ENCODE measurements around the gene MSANTD2. TPM values are rescaled to one million over a fixed set of nuclear protein-coding genes. Genes with fewer than 3 reads are reported as not detected.

Gene MSANTD2
- polyA plus RNA-seq, 2 donors = 3.8 to 9.3 TPM

- Histone ChIP-seq H3K27me3 (ENCODE audit: control insufficient read depth in 1 of 2, insufficient read depth in 2 of 2, low read length in 2 of 2) (peaks cover 0 to 3% of the 10 kb centered on the region in 2 donors), H3K4me3 (ENCODE audit: low read depth in 1 of 2, low read length in 2 of 2) (no peak overlapping the region), H3K9me3 (ENCODE audit: control insufficient read depth in 2 of 2, insufficient read depth in 1 of 2, low read depth in 1 of 2, low read length in 1 of 2) (no peaks in the 10 kb centered on the region), H3K4me1 (ENCODE audit: control insufficient read depth in 2 of 2, insufficient read depth in 2 of 2, low read length in 1 of 2) (peaks cover 4 to 11% of the 10 kb centered on the region in 2 donors), H3K27ac (ENCODE audit: low read depth in 2 of 2, low read length in 1 of 2) (no peak overlapping the region), H3K36me3 (ENCODE audit: control insufficient read depth in 2 of 2, insufficient read depth in 2 of 2, low read length in 1 of 2) (no peaks in the 10 kb centered on the region)
- WGBS, 2 donors = 83 to 84% methylated on average over 2 of the region's 2 CpGs
These were observed 57.7 kb downstream of the MSANTD2 start for GRCh38 chr11:124742555-124742954.

DNA sequence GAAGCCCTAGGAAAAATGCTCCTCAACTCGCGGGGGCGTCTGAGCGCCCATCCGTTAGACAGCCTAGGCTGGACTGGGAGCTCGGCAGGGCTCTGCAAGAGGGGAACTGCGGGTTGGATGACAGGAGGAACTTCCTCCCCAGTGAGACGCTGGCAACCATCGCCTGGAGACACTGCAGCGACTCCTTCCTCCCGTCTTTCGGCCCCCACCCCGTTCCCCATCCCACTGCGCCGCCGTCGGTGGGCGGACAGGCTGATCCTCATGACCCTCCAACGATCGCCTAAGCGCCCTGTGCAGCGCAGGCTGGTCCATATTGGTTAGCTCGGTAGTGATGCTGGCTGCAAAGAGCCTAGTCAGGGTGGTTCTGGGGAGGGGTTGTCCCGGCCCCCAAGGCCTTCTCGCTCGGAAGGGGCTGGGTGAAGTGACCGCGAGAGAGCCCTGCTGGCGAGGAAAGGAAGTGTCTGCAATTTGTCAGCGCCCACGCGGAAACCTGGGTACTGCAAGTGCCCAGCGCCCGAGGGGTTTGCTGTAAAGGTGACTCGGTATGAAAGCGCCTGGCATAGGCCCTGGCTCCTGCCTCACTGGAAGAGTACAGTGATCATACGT lies 59.8 kb downstream of the MSANTD2 start:
- peaks cover 1 to 8% of the 10 kb centered on the region in 2 donors for H3K4me1 ChIP-seq (ENCODE audit: control insufficient read depth in 2 of 2, insufficient read depth in 2 of 2, low read length in 1 of 2)
- 2 to 3% methylated on average over 36 to 37 of the region's 37 CpGs for WGBS, 2 donors
- H3K36me3 ChIP-seq (ENCODE audit: control insufficient read depth in 2 of 2, insufficient read depth in 2 of 2, low read length in 1 of 2) = no peaks in the 10 kb centered on the region
- H3K4me3 ChIP-seq (ENCODE audit: low read depth in 1 of 2, low read length in 2 of 2) = peak overlapping the region; percentile 35 to 54
- H3K9me3 ChIP-seq (ENCODE audit: control insufficient read depth in 2 of 2, insufficient read depth in 1 of 2, low read depth in 1 of 2, low read length in 1 of 2) = no peaks in the 10 kb centered on the region
- no peak overlapping the region for H3K27ac ChIP-seq (ENCODE audit: low read depth in 2 of 2, low read length in 1 of 2)
- H3K27me3 ChIP-seq (ENCODE audit: control insufficient read depth in 1 of 2, insufficient read depth in 2 of 2, low read length in 2 of 2) = peaks cover 0 to 3% of the 10 kb centered on the region in 2 donors

- H3K27me3 ChIP-seq (ENCODE audit: control insufficient read depth in 1 of 2, insufficient read depth in 2 of 2, low read length in 2 of 2) = peaks cover 0 to 3% of the 10 kb centered on the region in 2 donors
- no peaks in the 10 kb centered on the region for H3K36me3 ChIP-seq (ENCODE audit: control insufficient read depth in 2 of 2, insufficient read depth in 2 of 2, low read length in 1 of 2)
- H3K27ac ChIP-seq (ENCODE audit: low read depth in 2 of 2, low read length in 1 of 2) = no peak within 1 kb of the TSS
- peaks cover 0 to 5% of the 10 kb centered on the region in 2 donors for H3K4me1 ChIP-seq (ENCODE audit: control insufficient read depth in 2 of 2, insufficient read depth in 2 of 2, low read length in 1 of 2)
- WGBS, 2 donors = 2% methylated on average over 53 to 59 of the region's 59 CpGs
- peak within 1 kb of the TSS; percentile 35 to 54 for H3K4me3 ChIP-seq (ENCODE audit: low read depth in 1 of 2, low read length in 2 of 2)
- H3K9me3 ChIP-seq (ENCODE audit: control insufficient read depth in 2 of 2, insufficient read depth in 1 of 2, low read depth in 1 of 2, low read length in 1 of 2) = no peaks in the 10 kb centered on the region
These were observed 60.5 kb downstream of the MSANTD2 start, which contains the start of gene NRGN for GRCh38 chr11:124739479-124740276. TSS of gene NRGN (plus strand) at chr11:124739942. CDS start at chr11:124740085, 143 bp downstream.

DNA sequence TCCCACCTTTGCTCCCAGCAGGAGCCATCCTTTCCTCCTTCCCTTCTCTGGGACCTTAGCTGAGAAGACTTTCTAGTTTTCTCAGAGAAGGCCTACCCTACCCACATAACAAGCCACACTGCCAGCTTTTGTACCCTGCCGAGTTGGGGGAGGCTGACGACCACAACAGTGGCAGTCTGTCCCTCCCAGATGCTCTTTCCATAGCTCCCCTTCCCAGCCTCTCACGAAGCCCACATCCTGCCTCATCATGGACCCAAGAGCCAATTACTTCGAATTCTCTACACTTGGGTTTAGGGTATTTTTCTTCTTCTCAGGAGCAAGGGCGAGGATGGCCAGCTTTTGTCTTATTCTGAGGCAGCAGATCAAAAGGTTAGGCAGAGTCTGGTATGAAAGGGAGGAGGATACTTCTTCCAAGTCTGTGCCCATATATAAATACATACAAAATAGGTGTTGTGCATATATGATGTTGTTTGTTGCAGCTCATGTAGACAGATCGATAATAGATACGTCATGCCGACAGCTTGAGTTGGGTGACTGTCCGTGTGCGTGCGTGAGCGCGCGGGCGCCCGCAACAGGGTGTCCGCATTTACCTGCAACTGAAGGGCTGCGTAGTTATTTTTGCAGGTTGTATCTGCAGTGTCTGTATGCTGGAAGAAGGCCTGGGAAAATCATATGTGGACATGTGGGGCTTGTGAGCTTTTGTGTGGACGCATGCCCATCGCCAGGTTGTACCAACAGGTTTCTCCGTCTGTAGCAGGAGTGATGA lies 61.3 kb downstream of the MSANTD2 start:
- H3K4me3 ChIP-seq (ENCODE audit: low read depth in 1 of 2, low read length in 2 of 2) = no peak overlapping the region

DNA sequence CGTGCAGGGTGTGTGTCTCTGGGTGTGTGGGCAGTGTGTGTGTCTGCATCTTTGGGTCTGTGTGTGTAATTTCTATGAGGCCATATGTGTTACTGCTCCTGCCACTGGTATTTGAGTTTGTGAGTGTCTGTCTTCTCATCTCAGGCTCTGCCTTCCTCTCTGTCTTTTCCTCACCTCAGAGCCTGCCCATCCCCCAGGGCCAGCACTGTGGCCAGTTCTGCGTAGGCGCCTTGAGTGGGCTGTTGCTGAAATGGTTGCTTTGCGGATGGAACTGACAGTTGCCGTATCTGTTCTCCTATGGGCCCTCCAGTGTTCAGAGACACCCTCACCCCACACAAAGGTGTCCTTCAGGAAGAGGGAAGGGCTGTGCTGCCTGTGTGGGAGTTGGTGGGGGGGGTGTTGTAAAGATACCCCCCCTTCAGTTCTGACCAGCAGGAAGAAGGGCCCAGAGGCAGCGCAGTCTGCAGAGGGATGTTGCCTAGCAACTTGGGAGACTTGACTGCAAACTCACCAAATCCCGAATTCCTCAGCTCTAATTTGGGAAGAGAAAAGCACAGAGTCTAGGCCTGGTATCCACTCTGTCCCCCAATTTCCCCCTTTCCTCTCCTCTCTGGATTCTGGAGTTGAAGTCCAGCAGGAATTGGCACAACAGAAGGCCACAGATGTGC lies 62.4 kb downstream of the MSANTD2 start:
- peaks cover 0 to 3% of the 10 kb centered on the region in 2 donors for H3K27me3 ChIP-seq (ENCODE audit: control insufficient read depth in 1 of 2, insufficient read depth in 2 of 2, low read length in 2 of 2)
- peaks cover 0 to 5% of the 10 kb centered on the region in 2 donors for H3K4me1 ChIP-seq (ENCODE audit: control insufficient read depth in 2 of 2, insufficient read depth in 2 of 2, low read length in 1 of 2)
- H3K36me3 ChIP-seq (ENCODE audit: control insufficient read depth in 2 of 2, insufficient read depth in 2 of 2, low read length in 1 of 2) = no peaks in the 10 kb centered on the region
- no peak overlapping the region for H3K27ac ChIP-seq (ENCODE audit: low read depth in 2 of 2, low read length in 1 of 2)
- no peaks in the 10 kb centered on the region for H3K9me3 ChIP-seq (ENCODE audit: control insufficient read depth in 2 of 2, insufficient read depth in 1 of 2, low read depth in 1 of 2, low read length in 1 of 2)
- WGBS, 2 donors = 81 to 88% methylated on average over 7 of the region's 7 CpGs
- H3K4me3 ChIP-seq (ENCODE audit: low read depth in 1 of 2, low read length in 2 of 2) = no peak overlapping the region

More for the DNA sequence above, 61.3 kb downstream of the MSANTD2 start:
- Histone ChIP-seq H3K27me3 (ENCODE audit: control insufficient read depth in 1 of 2, insufficient read depth in 2 of 2, low read length in 2 of 2) (peaks cover 0 to 3% of the 10 kb centered on the region in 2 donors), H3K4me1 (ENCODE audit: control insufficient read depth in 2 of 2, insufficient read depth in 2 of 2, low read length in 1 of 2) (peaks cover 0 to 5% of the 10 kb centered on the region in 2 donors), H3K27ac (ENCODE audit: low read depth in 2 of 2, low read length in 1 of 2) (no peak overlapping the region), H3K36me3 (ENCODE audit: control insufficient read depth in 2 of 2, insufficient read depth in 2 of 2, low read length in 1 of 2) (no peaks in the 10 kb centered on the region), H3K9me3 (ENCODE audit: control insufficient read depth in 2 of 2, insufficient read depth in 1 of 2, low read depth in 1 of 2, low read length in 1 of 2) (no peaks in the 10 kb centered on the region)
- 61 to 75% methylated on average over 21 of the region's 21 CpGs for WGBS, 2 donors

- 53 to 55% methylated on average over 3 of the region's 3 CpGs for WGBS, 2 donors
- no peaks in the 10 kb centered on the region for H3K9me3 ChIP-seq (ENCODE audit: control insufficient read depth in 2 of 2, insufficient read depth in 1 of 2, low read depth in 1 of 2, low read length in 1 of 2)
- no peaks in the 10 kb centered on the region for H3K36me3 ChIP-seq (ENCODE audit: control insufficient read depth in 2 of 2, insufficient read depth in 2 of 2, low read length in 1 of 2)
- H3K4me1 ChIP-seq (ENCODE audit: control insufficient read depth in 2 of 2, insufficient read depth in 2 of 2, low read length in 1 of 2) = peaks cover 0 to 5% of the 10 kb centered on the region in 2 donors
- peaks cover 0 to under 1% of the 10 kb centered on the region in 2 donors for H3K27me3 ChIP-seq (ENCODE audit: control insufficient read depth in 1 of 2, insufficient read depth in 2 of 2, low read length in 2 of 2)
- no peak overlapping the region for H3K27ac ChIP-seq (ENCODE audit: low read depth in 2 of 2, low read length in 1 of 2)
- no peak overlapping the region for H3K4me3 ChIP-seq (ENCODE audit: low read depth in 1 of 2, low read length in 2 of 2)
These were observed 63.5 kb downstream of the MSANTD2 start for GRCh38 chr11:124736736-124737135.

- Histone ChIP-seq H3K36me3 (ENCODE audit: control insufficient read depth in 2 of 2, insufficient read depth in 2 of 2, low read length in 1 of 2) (no peaks in the 10 kb centered on the region), H3K27me3 (ENCODE audit: control insufficient read depth in 1 of 2, insufficient read depth in 2 of 2, low read length in 2 of 2) (no peaks in the 10 kb centered on the region), H3K9me3 (ENCODE audit: control insufficient read depth in 2 of 2, insufficient read depth in 1 of 2, low read depth in 1 of 2, low read length in 1 of 2) (no peaks in the 10 kb centered on the region), H3K4me3 (ENCODE audit: low read depth in 1 of 2, low read length in 2 of 2) (no peak overlapping the region), H3K4me1 (ENCODE audit: control insufficient read depth in 2 of 2, insufficient read depth in 2 of 2, low read length in 1 of 2) (no peaks in the 10 kb centered on the region), H3K27ac (ENCODE audit: low read depth in 2 of 2, low read length in 1 of 2) (no peak overlapping the region)
- 78 to 92% methylated on average over 4 of the region's 4 CpGs for WGBS, 2 donors
These were observed 68.0 kb downstream of the MSANTD2 start for GRCh38 chr11:124732230-124732629.

GRCh38 chr11:124729571-124729970 lies 70.6 kb downstream of the MSANTD2 start:
- Histone ChIP-seq H3K27me3 (ENCODE audit: control insufficient read depth in 1 of 2, insufficient read depth in 2 of 2, low read length in 2 of 2) (no peaks in the 10 kb centered on the region), H3K27ac (ENCODE audit: low read depth in 2 of 2, low read length in 1 of 2) (no peak overlapping the region), H3K9me3 (ENCODE audit: control insufficient read depth in 2 of 2, insufficient read depth in 1 of 2, low read depth in 1 of 2, low read length in 1 of 2) (no peaks in the 10 kb centered on the region), H3K4me3 (ENCODE audit: low read depth in 1 of 2, low read length in 2 of 2) (no peak overlapping the region), H3K36me3 (ENCODE audit: control insufficient read depth in 2 of 2, insufficient read depth in 2 of 2, low read length in 1 of 2) (no peaks in the 10 kb centered on the region), H3K4me1 (ENCODE audit: control insufficient read depth in 2 of 2, insufficient read depth in 2 of 2, low read length in 1 of 2) (no peaks in the 10 kb centered on the region)
- WGBS, 2 donors = 88 to 90% methylated on average over 4 of the region's 4 CpGs

DNA sequence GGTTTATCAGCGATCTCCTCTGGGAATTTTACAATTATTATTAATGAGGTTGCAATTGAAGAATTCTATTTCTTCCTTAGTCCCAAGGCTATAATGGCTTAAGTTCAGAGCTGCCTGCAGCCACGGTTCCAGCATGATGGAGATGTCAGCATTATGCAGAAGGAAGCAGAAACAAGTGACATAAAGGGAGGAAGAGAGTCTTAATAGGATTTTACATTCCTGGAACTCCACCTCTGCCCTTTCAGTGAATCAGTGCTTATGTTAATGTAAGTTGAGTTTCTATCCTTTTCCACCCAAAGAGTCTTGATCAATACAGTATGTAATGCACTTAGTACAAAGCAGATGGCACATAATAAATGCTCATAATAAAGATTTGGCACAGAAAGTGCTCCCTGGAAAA lies 72.1 kb downstream of the MSANTD2 start:
- Histone ChIP-seq H3K4me1 (ENCODE audit: control insufficient read depth in 2 of 2, insufficient read depth in 2 of 2, low read length in 1 of 2) (no peaks in the 10 kb centered on the region), H3K27ac (ENCODE audit: low read depth in 2 of 2, low read length in 1 of 2) (no peak overlapping the region), H3K27me3 (ENCODE audit: control insufficient read depth in 1 of 2, insufficient read depth in 2 of 2, low read length in 2 of 2) (no peaks in the 10 kb centered on the region), H3K4me3 (ENCODE audit: low read depth in 1 of 2, low read length in 2 of 2) (no peak overlapping the region), H3K9me3 (ENCODE audit: control insufficient read depth in 2 of 2, insufficient read depth in 1 of 2, low read depth in 1 of 2, low read length in 1 of 2) (no peaks in the 10 kb centered on the region), H3K36me3 (ENCODE audit: control insufficient read depth in 2 of 2, insufficient read depth in 2 of 2, low read length in 1 of 2) (no peaks in the 10 kb centered on the region)
- WGBS, 2 donors = 74 to 81% methylated on average over 2 of the region's 2 CpGs

Measured in esophagus (tissue), 2 donors.